Measurements from ENCODE around the gene ZNF511. TPM values are rescaled to one million over a fixed set of nuclear protein-coding genes. Genes with fewer than 3 reads are reported as not detected.

Gene ZNF511
- total and polyA plus RNA-seq, 2 of the 4 experiments (the other 2 are of a cell fraction): 13.6 to 32.6 TPM

DNA sequence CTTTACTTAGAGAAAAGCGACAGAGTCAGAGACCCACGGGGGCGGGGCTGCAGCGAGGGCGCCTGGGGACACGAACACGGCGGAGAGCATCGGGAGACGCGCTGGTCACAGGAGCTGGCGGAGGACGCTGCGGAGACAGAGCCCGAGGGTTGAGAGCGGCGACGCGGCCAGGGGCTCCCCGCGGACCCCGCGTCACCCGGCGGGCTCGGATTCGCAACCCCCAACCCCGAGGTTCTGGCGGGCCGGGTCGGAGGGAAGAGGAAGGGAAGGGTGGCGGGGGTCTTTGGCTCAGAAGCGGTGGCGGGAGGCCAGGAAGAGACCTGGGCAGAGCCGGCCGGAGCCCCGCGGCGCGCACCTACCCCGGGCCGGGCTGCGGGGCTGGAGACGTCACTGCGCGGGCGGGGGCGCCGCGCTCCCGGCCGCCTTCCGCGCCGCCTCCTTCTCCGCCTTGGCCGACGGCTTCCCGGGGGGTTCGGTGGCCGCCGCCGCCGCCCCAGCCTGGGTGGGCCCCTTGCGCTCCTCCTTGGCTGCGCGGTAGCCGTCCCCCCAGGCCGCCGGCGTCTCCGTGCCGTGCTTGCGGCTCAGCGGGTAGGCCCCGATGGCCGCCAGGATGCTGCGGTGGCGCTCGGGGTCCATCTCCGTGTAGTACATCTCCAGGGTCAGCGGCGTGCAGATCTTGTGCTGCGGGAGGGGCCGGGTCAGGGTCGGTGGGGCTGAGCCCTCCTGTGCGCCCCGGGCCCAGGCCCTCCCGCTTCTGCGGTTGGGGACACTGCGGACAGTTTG, 16.9 kb downstream of the ZNF511 start:
- Histone ChIP-seq H3K4me2 (ENCODE audit: low read depth, low read length) (peak overlapping the region; percentile 50; the same call in 1 of the 2 replicates), H3K36me3 (ENCODE audit: control insufficient read depth, insufficient read depth, low read length) (no peaks in the 10 kb centered on the region), H2BK5ac (ENCODE audit: low read depth, low read length, poor library complexity, severe bottlenecking) (no peak overlapping the region), H2AFZ (replicated peaks; ENCODE audit: low read length, poor library complexity) (peak overlapping the region; percentile 86), H4K5ac (ENCODE audit: low read depth, low read length) (no peak overlapping the region), H3K56ac (ENCODE audit: extremely low read depth, insufficient read depth, low read length) (no peak overlapping the region), H3K4me1 (ENCODE audit: control insufficient read depth, insufficient read depth, low read length) (peaks cover 18% of the 10 kb centered on the region), H2BK120ac (ENCODE audit: low read depth, low read length) (no peak overlapping the region), H3K14ac (replicated peaks; ENCODE audit: low read depth, low read length) (no peak overlapping the region), H3K9me1 (ENCODE audit: insufficient read depth, low read length) (0 out of 2 replicates have a peak, but pooled peaks cover 6% of the 10 kb centered on the region), H2BK20ac (ENCODE audit: low read depth, low read length) (no peak overlapping the region), H2AK9ac (replicated peaks; ENCODE audit: low read depth, low read length, poor library complexity) (peak overlapping the region; percentile 72), H3K9ac (ENCODE audit: low read depth, low read length) (peak overlapping the region; percentile 40; the same call in 1 of the 2 replicates), H3K4ac (ENCODE audit: low read depth, low read length) (no peak overlapping the region), H3K18ac (ENCODE audit: low read depth, low read length) (no peak overlapping the region), H4K8ac (ENCODE audit: low read depth in 2 of 2, low read length in 2 of 2) (0 out of 4 replicates have a peak overlapping the region, but pooled peaks of 1 of the 2 experiments have one; percentile 25), H4K20me1 (ENCODE audit: insufficient read depth, low read length) (0 out of 2 replicates have a peak, but pooled peaks cover 3% of the 10 kb centered on the region), H2AK5ac (ENCODE audit: low read depth, low read length) (no peak overlapping the region), H3K27me3 (ENCODE audit: control insufficient read depth, insufficient read depth, low read length) (peaks cover 16% of the 10 kb centered on the region), H3K4me3 (ENCODE audit: insufficient read depth, low read depth, low read length) (peak overlapping the region; percentile 48), H3K23ac (ENCODE audit: low read depth, low read length) (no peak overlapping the region), H3K9me3 (ENCODE audit: control insufficient read depth, insufficient read depth, low read length) (no peaks in the 10 kb centered on the region), H3K79me1 (ENCODE audit: low read depth in 1 of 2, low read length in 2 of 2) (no peaks in the 10 kb centered on the region), H2BK15ac (ENCODE audit: low read depth, low read length) (no peak overlapping the region), H3K27ac (ENCODE audit: insufficient read depth, low read length) (no peak overlapping the region), H4K91ac (ENCODE audit: insufficient read depth, low read depth, low read length) (no peak overlapping the region)
- ChIA-PET POLR2A (ENCODE audit: unreplicated experiment) (no interaction called here), CTCF (no interaction called here)
- dilution Hi-C loops (cut with HindIII; ENCODE audit: low sequenced_read_pairs, unreplicated experiment): no loop called here
- 7% methylated on average over 47 of the region's 91 CpGs; no CpG with 5 or more reads in 1 of the 2 experiments for WGBS, 2 experiments (ENCODE audit: extremely low coverage in 2 of 2, insufficient read length in 1 of 2)
- TF ChIP-seq CEBPB (IDR thresholded peaks at IDR 0.05; ENCODE audit: low read depth, low read length) (no peak), MAZ (IDR thresholded peaks at IDR 0.05; ENCODE audit: borderline replicate concordance, low read depth, low read length) (0 out of 2 replicates have a peak, but pooled peaks have one; percentile 59), CHD1 (IDR thresholded peaks at IDR 0.05; ENCODE audit: low read depth, low read length) (no peak), RCOR1 (IDR thresholded peaks at IDR 0.05; ENCODE audit: insufficient replicate concordance, low read length) (no peak)
- no TSS peak for BruUV-seq (replicated peaks)
- DNase-seq (no peak), ATAC-seq (ENCODE audit: low read depth) (peak; percentile 7; the same call in 1 of the 2 replicates)
- in situ Hi-C loops (cut with MboI; ENCODE audit: low sequenced_read_pairs): loop anchor here (10.0 kb wide), 1 partner anchor 169 kb away; no protein-coding TSS in a partner anchor
- intact Hi-C loops (cut with micrococcal nuclease): loop anchor here (10.0 kb wide), 2 partner anchors 49 to 199 kb away; partner anchors contain the start of genes CYP2E1, ECHS1 and PAOX
